AG04449 (cell line): Measurements from ENCODE around the gene CCL7.

Source experiments
- CTCF ChIA-PET: fragments of 350-600 bp; formaldehyde crosslinking; extraction: SDS; loops from one replicate; lab custom pipeline; 2021; ENCODE audit warnings: antibody characterized with exemption; lab: Yijun Ruan, JAX
- POLR2A ChIA-PET: fragments of 400-600, 350-600 bp; formaldehyde crosslinking; extraction: SDS; loops from one replicate; lab custom pipeline; 2020; ENCODE audit warnings: antibody characterized with exemption, inconsistent platforms; lab: Yijun Ruan, JAX
- DNase-seq: peaks from one replicate; pipeline ENCODE4 v3.0.0-alpha.2; 2010; ENCODE audit warnings: low read depth, low spot score
- H3K4me3 ChIP-seq: 2 replicates; pipeline ENCODE4 v1.5.1; 2011; ENCODE audit warnings: low read depth, mild to moderate bottlenecking, control low read depth, low read length
- CTCF ChIP-seq: IDR thresholded peaks from one replicate; pipeline ENCODE4 v1.5.1; 2011; ENCODE audit warnings: mild to moderate bottlenecking, moderate library complexity, low read length, control low read depth, inconsistent platforms; ENCODE audit not compliant: insufficient read depth; ENCODE audit errors: missing control alignments

The CCL7 gene

GRCh38 chr17:34269969-34270368 lies at the start of gene CCL7:
Gene CCL7 (plus strand): TSS chr17:34270221. CDS start chr17:34270291, 70 bp downstream.
- TF ChIP-seq CTCF, result no peak
- ChIA-PET POLR2A (no interaction called here), CTCF (interaction anchor here (0.7 to 2.5 kb wide), 3 partner anchors 69 to 99 kb away, joined by 3 to 13 read pairs (median 7); no protein-coding TSS in a partner anchor)
- no peak for DNase-seq
- no peak within 1 kb of the TSS for H3K4me3 ChIP-seq

GRCh38 chr17:34220752-34221395 lies 49.1 kb upstream of the CCL7 start:
- TF ChIP-seq CTCF, result no peak
- CTCF ChIA-PET, result interaction anchor here (1.1 to 1.2 kb wide), 2 partner anchors 21 to 138 kb away, joined by 3 to 7 read pairs; no protein-coding TSS in a partner anchor
- no peak overlapping the region for H3K4me3 ChIP-seq
- no peak for DNase-seq
- POLR2A ChIA-PET, result no interaction called here

- CTCF ChIA-PET, result interaction anchor here (1.2 kb wide), 1 partner anchor 21 kb away, joined by 7 read pairs; no protein-coding TSS in a partner anchor
Measured at GRCh38 chr17:34221411-34221810, 48.6 kb upstream of the CCL7 start.

GRCh38 chr17:34222722-34223497 lies 47.1 kb upstream of the CCL7 start:
- TF ChIP-seq CTCF, result no peak
- ChIA-PET CTCF (interaction anchor here (0.7 to 1.8 kb wide), 6 partner anchors 12 to 138 kb away, joined by 3 to 13 read pairs (median 3); no protein-coding TSS in a partner anchor), POLR2A (no interaction called here)
- no peak overlapping the region for H3K4me3 ChIP-seq
- no peak for DNase-seq

More at GRCh38 chr17:34221411-34221810, 48.6 kb upstream of the CCL7 start:
- POLR2A ChIA-PET, result no interaction called here
- TF ChIP-seq CTCF, result no peak
- DNase-seq, result no peak
- no peak overlapping the region for H3K4me3 ChIP-seq

GRCh38 chr17:34225046-34225445 lies 45.0 kb upstream of the CCL7 start:
- TF ChIP-seq CTCF, result no peak
- H3K4me3 ChIP-seq, result no peak overlapping the region
- POLR2A ChIA-PET, result interaction anchor here (1.1 kb wide), 1 partner anchor 29 kb away, joined by 3 read pairs; no protein-coding TSS in a partner anchor
- CTCF ChIA-PET, result interaction anchor here (3.6 kb wide), 1 partner anchor 136 kb away, joined by 20 read pairs; no protein-coding TSS in a partner anchor
- no peak for DNase-seq
